Endothelial cell of umbilical vein (primary cell): ENCODE measurements around the gene ABCB4. TPM values are rescaled to one million over a fixed set of nuclear protein-coding genes. Genes with fewer than 3 reads are reported as not detected.
A peak's percentile ranks its signal among the peaks of the same experiment; 100 is the strongest.

Experiments
- BruUV-seq: library from RNA; stranded (reverse); fragments of 400-500 nt; replicated peaks from 2 replicates; lab custom pipeline; 2021; lab: Mats Ljungman, UMichigan
- CTCF ChIA-PET: fragments of 300-600, 350-600 bp; sonication (Branson Sonifier 250); formaldehyde crosslinking; loops from one replicate; lab custom pipeline; 2021; ENCODE audit warnings: antibody characterized with exemption, inconsistent platforms; lab: Charles Lee
- POLR2A ChIA-PET: fragments of 300-600, 350-600 bp; sonication (Branson Sonifier 250); formaldehyde crosslinking; loops from one replicate; lab custom pipeline; 2021; ENCODE audit warnings: antibody characterized with exemption, inconsistent platforms; lab: Charles Lee
- DNase-seq: peaks from one replicate; pipeline ENCODE4 v3.0.0-alpha.2; 2011; ENCODE audit warnings: low read depth, low spot score
- FAIRE-seq: peaks from 2 replicates; lab custom pipeline; 2011; peaks lifted over from hg19 to GRCh38; lab: Jason Lieb, UNC
- H2AFZ ChIP-seq: 2 replicates; pipeline ENCODE4 v1.6.0; 2012; ENCODE audit warnings: low read depth, low read length, control low read depth, inconsistent platforms
- H3K27ac ChIP-seq: 2 replicates; pipeline ENCODE4 v1.5.1; 2011; ENCODE audit warnings: low read depth, mild to moderate bottlenecking, control low read depth, low read length, moderate library complexity; ENCODE audit not compliant: insufficient read depth
- H3K27me3 ChIP-seq, 2 experiments: 2 replicates each; pipeline versions ENCODE4 v1.6.0 to v1.6.1; 2011; ENCODE audit warnings: low read length in 2 of 2, mixed read lengths in 1 of 2; ENCODE audit not compliant: control insufficient read depth in 2 of 2, insufficient read depth in 2 of 2
- H3K36me3 ChIP-seq, 2 experiments: 2 replicates in 1 of 2; 3 replicates in 1 of 2; pipeline ENCODE4 v1.5.1; 2011; ENCODE audit warnings: low read length in 2 of 2, mild to moderate bottlenecking in 1 of 2, moderate library complexity in 1 of 2; ENCODE audit not compliant: control insufficient read depth in 2 of 2, insufficient read depth in 2 of 2; ENCODE audit errors: extremely low read depth in 1 of 2
- H3K4me1 ChIP-seq: 3 replicates; pipeline ENCODE4 v1.5.1; 2011; ENCODE audit warnings: mild to moderate bottlenecking, low read length; ENCODE audit not compliant: control insufficient read depth, insufficient read depth; ENCODE audit errors: extremely low read depth
- H3K4me2 ChIP-seq: 2 replicates; pipeline ENCODE4 v1.6.1; 2011; ENCODE audit warnings: low read length, control low read depth, mixed read lengths; ENCODE audit not compliant: insufficient read depth
- H3K4me3 ChIP-seq, 3 experiments: fragments of 200-600 bp in 1 of 3; sonication (generic), shearing (Covaris generic) in 1 of 3; replicated peaks in 1 of 3; 2 replicates each; pipeline ENCODE4 v1.5.1; 2011 to 2016; ENCODE audit warnings: control low read depth in 3 of 3, low read length in 3 of 3, mild to moderate bottlenecking in 2 of 3, inconsistent platforms in 1 of 3, low read depth in 1 of 3, moderate library complexity in 1 of 3; ENCODE audit not compliant: insufficient read depth in 1 of 3
- H3K79me2 ChIP-seq: 2 replicates; pipeline ENCODE4 v1.6.0; 2012; ENCODE audit warnings: low read length, inconsistent platforms; ENCODE audit not compliant: control insufficient read depth, insufficient read depth
- H3K9ac ChIP-seq: replicated peaks from 2 replicates; pipeline ENCODE3; 2011; ENCODE audit warnings: low read length, control low read depth; ENCODE audit not compliant: insufficient read depth; ENCODE audit errors: extremely low read depth
- H3K9me1 ChIP-seq: replicated peaks from 3 replicates; pipeline ENCODE4 v1.6.0; 2011; ENCODE audit warnings: mild to moderate bottlenecking, low read length; ENCODE audit not compliant: control insufficient read depth, insufficient read depth; ENCODE audit errors: extremely low read depth
- H3K9me3 ChIP-seq: replicated peaks from 2 replicates; pipeline ENCODE4 v1.5.1; 2012; ENCODE audit warnings: low read length, inconsistent platforms; ENCODE audit not compliant: control insufficient read depth, insufficient read depth
- H4K20me1 ChIP-seq: replicated peaks from 2 replicates; pipeline ENCODE3; 2011; ENCODE audit warnings: mild to moderate bottlenecking, low read length; ENCODE audit not compliant: control insufficient read depth, insufficient read depth; ENCODE audit errors: extremely low read depth
- EZH2 ChIP-seq: IDR thresholded peaks from 2 replicates; pipeline ENCODE4 v1.6.1; 2012; ENCODE audit warnings: borderline replicate concordance, low read depth, mild to moderate bottlenecking, moderate library complexity, low read length, inconsistent platforms; ENCODE audit not compliant: severe bottlenecking
- MYC ChIP-seq: IDR thresholded peaks from one replicate; pipeline ENCODE4 v1.6.1; 2011; ENCODE audit warnings: mild to moderate bottlenecking, low read depth, low read length
- POLR2A ChIP-seq: IDR thresholded peaks from 2 replicates; pipeline ENCODE4 v1.6.1; 2012; ENCODE audit warnings: low read depth, mild to moderate bottlenecking, control low read depth, low read length
- dilution Hi-C: fragments of 300-500 bp; cut with MboI; formaldehyde crosslinking; loops from one replicate; pipeline ENCODE4 v1.15.0; 2019; ENCODE audit warnings: low sequenced_read_pairs; ENCODE audit not compliant: extremely low pct_ligation_motif_present
- intact Hi-C: fragments of 100-400 bp; cut with micrococcal nuclease; formaldehyde crosslinking; loops from one replicate; pipeline ENCODE4 v1.10.0; 2022
- polyA plus RNA-seq, 4 experiments: library from polyadenylated mRNA; depleted of rRNA in 3 of 4; stranded (reverse) in 3 of 4; unstranded in 1 of 4; fragments of >200 nt; gene quantifications; 2 replicates each; pipeline versions ENCODE4 v1.2.1 to v1.2.3, GENCODE V29; 2011 to 2012; ENCODE audit warnings: missing spikeins in 1 of 4
- total RNA-seq: library from RNA; stranded (reverse); gene quantifications from 2 replicates; pipeline ENCODE4 v1.2.3, GENCODE V29; 2021
- TF ChIP-seq, protein P1 (sequence below): IDR thresholded peaks from 2 replicates; pipeline ENCODE4 v1.6.1; 2011; ENCODE audit not compliant: insufficient read depth, insufficient read length
- TF ChIP-seq, protein P2 (sequence below), 2 donors: IDR thresholded peaks; 1 replicate in 1 of 2; 2 replicates in 1 of 2; pipeline ENCODE4 v1.5.1; 2011; ENCODE audit warnings: low read length in 2 of 2, mild to moderate bottlenecking in 2 of 2, moderate library complexity in 2 of 2, control low read depth in 1 of 2, inconsistent platforms in 1 of 2, low read depth in 1 of 2; ENCODE audit not compliant: insufficient read depth in 1 of 2; ENCODE audit errors: extremely low read depth in 1 of 2

ABCB4 gene
- total and polyA plus RNA-seq, 2 donors (not counting 3 experiments of a cell fraction or from before 2014, with no cell fraction given) = 0.11 to 0.15 TPM

GRCh38 chr7:87416682-87417587 is 58.5 kb downstream of the ABCB4 start:
- no peak overlapping the region for H3K9ac ChIP-seq
- no peaks in the 10 kb centered on the region for H4K20me1 ChIP-seq
- no peaks in the 10 kb centered on the region for H3K9me3 ChIP-seq
- no peak overlapping the region for H2AFZ ChIP-seq
- dilution Hi-C loops = loop anchor here (25.0 kb wide), 1 partner anchor 105 kb away; no protein-coding TSS in a partner anchor
- no peaks in the 10 kb centered on the region for H3K79me2 ChIP-seq
- no peaks in the 10 kb centered on the region for H3K36me3 ChIP-seq
- no peak overlapping the region for H3K27ac ChIP-seq
- no peaks in the 10 kb centered on the region for H3K4me1 ChIP-seq
- no TSS peak for BruUV-seq
- intact Hi-C loops = loop anchor here (1.0 to 5.0 kb wide), 4 partner anchors 105 to 505 kb away; no protein-coding TSS in a partner anchor
- POLR2A ChIA-PET = no interaction called here
- H3K9me1 ChIP-seq = no peaks in the 10 kb centered on the region
- CTCF ChIA-PET = interaction anchor here (0.6 to 8.0 kb wide), 31 partner anchors 8 to 695 kb away, joined by 3 to 299 read pairs (median 5); partner anchors contain the start of genes CROT and DMTF1
- TF ChIP-seq POLR2A (no peak), EZH2 (no peak), MYC (no peak)
- TF ChIP-seq, protein P1, sequence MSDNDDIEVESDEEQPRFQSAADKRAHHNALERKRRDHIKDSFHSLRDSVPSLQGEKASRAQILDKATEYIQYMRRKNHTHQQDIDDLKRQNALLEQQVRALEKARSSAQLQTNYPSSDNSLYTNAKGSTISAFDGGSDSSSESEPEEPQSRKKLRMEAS = no peak
- TF ChIP-seq, protein P2, sequence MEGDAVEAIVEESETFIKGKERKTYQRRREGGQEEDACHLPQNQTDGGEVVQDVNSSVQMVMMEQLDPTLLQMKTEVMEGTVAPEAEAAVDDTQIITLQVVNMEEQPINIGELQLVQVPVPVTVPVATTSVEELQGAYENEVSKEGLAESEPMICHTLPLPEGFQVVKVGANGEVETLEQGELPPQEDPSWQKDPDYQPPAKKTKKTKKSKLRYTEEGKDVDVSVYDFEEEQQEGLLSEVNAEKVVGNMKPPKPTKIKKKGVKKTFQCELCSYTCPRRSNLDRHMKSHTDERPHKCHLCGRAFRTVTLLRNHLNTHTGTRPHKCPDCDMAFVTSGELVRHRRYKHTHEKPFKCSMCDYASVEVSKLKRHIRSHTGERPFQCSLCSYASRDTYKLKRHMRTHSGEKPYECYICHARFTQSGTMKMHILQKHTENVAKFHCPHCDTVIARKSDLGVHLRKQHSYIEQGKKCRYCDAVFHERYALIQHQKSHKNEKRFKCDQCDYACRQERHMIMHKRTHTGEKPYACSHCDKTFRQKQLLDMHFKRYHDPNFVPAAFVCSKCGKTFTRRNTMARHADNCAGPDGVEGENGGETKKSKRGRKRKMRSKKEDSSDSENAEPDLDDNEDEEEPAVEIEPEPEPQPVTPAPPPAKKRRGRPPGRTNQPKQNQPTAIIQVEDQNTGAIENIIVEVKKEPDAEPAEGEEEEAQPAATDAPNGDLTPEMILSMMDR (IDR thresholded peaks at IDR 0.05; ENCODE audit: extremely low read depth in 1 of 2, insufficient read depth in 1 of 2, low read depth in 1 of 2, low read length in 2 of 2) = peak; percentile 41 to 44
- peak; percentile 76 for FAIRE-seq
- H3K27me3 ChIP-seq = peaks cover 8 to 12% of the 10 kb centered on the region in 2 experiments
- DNase-seq = peak; percentile 84
- no peak overlapping the region for H3K4me2 ChIP-seq
- H3K4me3 ChIP-seq = no peak overlapping the region
